HepG2 (cell line): ENCODE data around the gene BOD1L1. TPM values are rescaled to one million over a fixed set of nuclear protein-coding genes. Genes with fewer than 3 reads are reported as not detected.
A peak's percentile ranks its signal among the peaks of the same experiment; 100 is the strongest.

Experiments
- ATAC-seq: fragments of 200-7000 bp; cut with Tn5 transposase; 3 replicates; pipeline ENCODE4 v1.9.1; 2020; ENCODE audit warnings: mild to moderate bottlenecking, moderate library complexity
- BruUV-seq: library from RNA; stranded (reverse); fragments of 400-500 nt; replicated peaks from 2 replicates; lab custom pipeline; 2021; lab: Mats Ljungman, UMichigan
- CTCF ChIA-PET: fragments of 300-600 bp; formaldehyde crosslinking; extraction: SDS; loops from one replicate; lab custom pipeline; 2021; ENCODE audit warnings: low total read pairs, inconsistent platforms, low intra/inter-chr PET ratio; lab: Yijun Ruan, JAX
- POLR2A ChIA-PET: fragments of 350-600 bp; sonication (Branson Sonifier 250); formaldehyde crosslinking; loops from one replicate; lab custom pipeline; 2020; ENCODE audit warnings: antibody characterized with exemption, inconsistent platforms; lab: Yijun Ruan, JAX
- DNase-seq: peaks from one replicate; pipeline ENCODE4 v3.0.0-alpha.2; 2015; ENCODE audit warnings: low spot score
- FAIRE-seq: peaks from 3 replicates; lab custom pipeline; 2011; peaks lifted over from hg19 to GRCh38; lab: Jason Lieb, UNC
- H2AFZ ChIP-seq: one replicate; pipeline ENCODE4 v1.6.1; 2011; ENCODE audit warnings: low read length, inconsistent platforms
- H3K27ac ChIP-seq: fragments of 300-600 bp; 3 replicates; pipeline ENCODE4 v1.8.0; 2011; ENCODE audit warnings: mixed run types, mild to moderate bottlenecking, mixed read lengths, low read length, inconsistent platforms; ENCODE audit not compliant: insufficient read depth; ENCODE audit errors: extremely low read length
- H3K27me3 ChIP-seq, 2 experiments: fragments of 200-600 bp in 1 of 2; 2 replicates in 1 of 2; 3 replicates in 1 of 2; pipeline versions ENCODE4 v1.6.0 to v1.8.0; 2011; ENCODE audit warnings: low read length in 2 of 2, mild to moderate bottlenecking in 2 of 2, moderate library complexity in 2 of 2, inconsistent platforms in 1 of 2; ENCODE audit not compliant: insufficient read depth in 2 of 2, control insufficient read depth in 1 of 2
- H3K36me3 ChIP-seq, 2 experiments: fragments of 200-600 bp in 1 of 2; replicated peaks in 1 of 2; 2 replicates in 1 of 2; 3 replicates in 1 of 2; pipeline versions ENCODE4 v1.5.1 to v1.8.0; 2011; ENCODE audit warnings: low read length in 2 of 2, inconsistent platforms in 1 of 2; ENCODE audit not compliant: insufficient read depth in 2 of 2, control insufficient read depth in 1 of 2
- H3K4me1 ChIP-seq: 2 replicates; pipeline ENCODE4 v1.5.1; 2012; ENCODE audit warnings: low read length, inconsistent platforms; ENCODE audit not compliant: insufficient read depth
- H3K4me2 ChIP-seq: 2 replicates; pipeline ENCODE4 v1.6.0; 2011; ENCODE audit warnings: low read depth, low read length, inconsistent platforms
- H3K4me3 ChIP-seq, 3 experiments: fragments of 200-600 bp in 1 of 3; sonication (generic), shearing (Covaris generic) in 1 of 3; replicated peaks in 1 of 3; 2 replicates each; pipeline ENCODE4 v1.5.1; 2011 to 2016; ENCODE audit warnings: low read length in 3 of 3, inconsistent platforms in 2 of 3, low read depth in 2 of 3, mild to moderate bottlenecking in 2 of 3, control low read depth in 1 of 3, mixed read lengths in 1 of 3; ENCODE audit not compliant: insufficient read depth in 1 of 3
- H3K79me2 ChIP-seq: one replicate; pipeline ENCODE4 v1.6.1; 2011; ENCODE audit warnings: low read length, inconsistent platforms; ENCODE audit not compliant: insufficient read depth
- H3K9ac ChIP-seq: 2 replicates; pipeline ENCODE4 v1.6.0; 2011; ENCODE audit warnings: mild to moderate bottlenecking, low read depth, low read length, inconsistent platforms; ENCODE audit not compliant: insufficient read depth
- H3K9me3 ChIP-seq: 2 replicates; pipeline ENCODE4 v1.5.1; 2012; ENCODE audit warnings: mild to moderate bottlenecking, low read length
- H4K20me1 ChIP-seq: 2 replicates; pipeline ENCODE4 v1.6.0; 2011; ENCODE audit warnings: inconsistent platforms, mild to moderate bottlenecking, low read length, moderate library complexity; ENCODE audit not compliant: insufficient read depth
- ARHGAP35 ChIP-seq: sonication (generic); formaldehyde crosslinking; IDR thresholded peaks from 2 replicates; pipeline ENCODE4 v1.9.0; 2022; ENCODE audit warnings: mild to moderate bottlenecking, inconsistent platforms, moderate library complexity, missing genetic modification reagents, borderline replicate concordance
- BCL6 ChIP-seq: IDR thresholded peaks from 2 replicates; pipeline ENCODE4 v1.6.1; 2016; ENCODE audit warnings: missing genetic modification reagents, missing compliant biosample characterization
- BRF2 ChIP-seq: sonication (generic); formaldehyde crosslinking; IDR thresholded peaks from 2 replicates; pipeline ENCODE4 v1.8.1; 2022; ENCODE audit warnings: mild to moderate bottlenecking, missing genetic modification reagents
- CCDC6 ChIP-seq: sonication (generic); formaldehyde crosslinking; IDR thresholded peaks from 2 replicates; pipeline ENCODE4 v1.8.1; 2022; ENCODE audit warnings: mild to moderate bottlenecking, missing genetic modification reagents, moderate library complexity
- CEBPB ChIP-seq: IDR thresholded peaks from 2 replicates; pipeline ENCODE4 v1.6.1; 2011; ENCODE audit warnings: low read depth, low read length, improper control_type of control experiment, borderline replicate concordance
- CENPT ChIP-seq: sonication (generic); formaldehyde crosslinking; IDR thresholded peaks from 2 replicates; pipeline ENCODE4 v1.8.0; 2022; ENCODE audit warnings: low read depth, mild to moderate bottlenecking, moderate library complexity, missing genetic modification reagents
- FOXK1 ChIP-seq: sonication (generic); formaldehyde crosslinking; IDR thresholded peaks from 2 replicates; pipeline ENCODE4 v1.4.0; 2020; ENCODE audit warnings: low read depth, missing genetic modification reagents, borderline replicate concordance
- KAT7 ChIP-seq: IDR thresholded peaks from 2 replicates; pipeline ENCODE4 v1.6.1; 2018; ENCODE audit warnings: borderline replicate concordance, missing compliant biosample characterization
- KDM3A ChIP-seq: IDR thresholded peaks from 2 replicates; pipeline ENCODE4 v1.6.1; 2018; ENCODE audit warnings: low read depth, missing compliant biosample characterization
- SAFB2 ChIP-seq: sonication (generic); formaldehyde crosslinking; IDR thresholded peaks from 2 replicates; pipeline ENCODE4 v1.5.1; 2020; ENCODE audit warnings: missing genetic modification reagents, low read depth, mild to moderate bottlenecking, borderline replicate concordance
- SMAD9 ChIP-seq: sonication (generic); formaldehyde crosslinking; IDR thresholded peaks from 2 replicates; pipeline ENCODE4 v1.5.1; 2020; ENCODE audit warnings: mild to moderate bottlenecking, missing genetic modification reagents
- TCF7L2 ChIP-seq: IDR thresholded peaks from 2 replicates; pipeline ENCODE4 v1.6.1; 2011; ENCODE audit warnings: mild to moderate bottlenecking, low read depth, low read length, moderate library complexity
- ZBTB20 ChIP-seq: sonication (generic); formaldehyde crosslinking; IDR thresholded peaks from 2 replicates; pipeline ENCODE4 v1.8.1; 2023; ENCODE audit warnings: missing genetic modification reagents, low read depth, mild to moderate bottlenecking, borderline replicate concordance
- ZNF253 ChIP-seq: sonication (generic); formaldehyde crosslinking; IDR thresholded peaks from 2 replicates; pipeline ENCODE4 v1.8.0; 2022; ENCODE audit warnings: mild to moderate bottlenecking, missing genetic modification reagents, borderline replicate concordance
- ZNF510 ChIP-seq: sonication (generic); formaldehyde crosslinking; IDR thresholded peaks from 2 replicates; pipeline ENCODE4 v1.4.0; 2020; ENCODE audit warnings: low read depth, mild to moderate bottlenecking, missing genetic modification reagents
- ZNF557 ChIP-seq: sonication (generic); formaldehyde crosslinking; IDR thresholded peaks from 2 replicates; pipeline ENCODE4 v1.4.0; 2020; ENCODE audit warnings: missing genetic modification reagents
- ZNF703 ChIP-seq: sonication (generic); formaldehyde crosslinking; IDR thresholded peaks from 2 replicates; pipeline ENCODE4 v1.5.1; 2020; ENCODE audit warnings: missing genetic modification reagents, mild to moderate bottlenecking, moderate library complexity, borderline replicate concordance
- ZNF780A ChIP-seq: sonication (generic); formaldehyde crosslinking; IDR thresholded peaks from 2 replicates; pipeline ENCODE4 v1.8.0; 2022; ENCODE audit warnings: mild to moderate bottlenecking, missing genetic modification reagents, moderate library complexity
- WGBS: methylation state at CpG from one replicate; pipeline ENCODE4 v1.1.6; 2017; ENCODE audit warnings: low lambda C conversion rate; 5-methylcytosine and 5-hydroxymethylcytosine counted together
- in situ Hi-C: cut with HindIII; loops from 2 replicates; pipeline ENCODE4 v1.10.0; 2017; ENCODE audit warnings: low pct_unique_long_range_greater_than_20kb; ENCODE audit not compliant: extremely low pct_ligation_motif_present
- intact Hi-C: fragments of 100-400 bp; cut with micrococcal nuclease; formaldehyde crosslinking; loops from one replicate; pipeline ENCODE4 v1.10.0; 2022; ENCODE audit not compliant: unreplicated experiment
- polyA plus RNA-seq, 8 experiments: library from polyadenylated mRNA; depleted of rRNA in 3 of 8; stranded (reverse) in 7 of 8; unstranded in 1 of 8; fragments of >200 nt; fragmentation: Illumina TruSeq in 4 of 8; extraction: Trizol in 4 of 8; gene quantifications; 2 replicates each; pipeline versions ENCODE4 v1.2.1 to v1.2.3, GENCODE V29; 2011 to 2016; ENCODE audit warnings: low read depth in 4 of 8, missing spikeins in 1 of 8, mixed read lengths in 1 of 8; ENCODE audit not compliant: insufficient read depth in 1 of 8
- total RNA-seq, 5 experiments: library from RNA; depleted of rRNA; stranded (reverse); fragments of >200 nt; fragmentation: Illumina TruSeq; extraction: Trizol; gene quantifications; 2 replicates each; pipeline ENCODE4 v1.2.3, GENCODE V29; 2016; ENCODE audit warnings: low read depth in 1 of 5

Gene BOD1L1
- total and polyA plus RNA-seq, 2 of the 13 experiments (the other 11 are each of a cell fraction or from before 2014, with no cell fraction given): 11.7 to 17.9 TPM

DNA sequence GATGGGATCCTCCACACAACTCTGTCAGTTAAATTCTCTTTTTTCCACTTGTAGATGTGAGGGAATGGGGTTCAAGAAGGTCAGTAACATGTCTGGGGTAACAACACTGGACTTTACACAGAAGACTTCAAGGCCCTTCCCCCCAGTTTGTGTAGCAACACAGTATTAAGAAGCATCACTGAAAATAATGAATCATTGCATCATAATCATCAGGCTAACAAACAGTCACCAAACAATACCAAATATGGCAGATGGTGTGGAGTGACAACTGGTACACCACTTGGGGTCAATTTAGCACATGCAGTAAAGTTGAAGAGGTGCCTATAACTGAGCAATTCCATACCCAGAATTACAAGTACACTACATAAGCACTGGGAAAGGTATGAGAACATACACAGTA, 38.6 kb downstream of the BOD1L1 start:
- in situ Hi-C loops: no loop called here
- Histone ChIP-seq H3K4me1 (peaks cover 17% of the 10 kb centered on the region), H3K4me3 (no peak overlapping the region)
- POLR2A ChIA-PET: no interaction called here
- FAIRE-seq: no peak
- TF ChIP-seq SAFB2 (CRISPR knock-in tag): no peak
- peak; percentile 51; the same call in 1 of the 2 replicates for TF ChIP-seq CEBPB
- TF ChIP-seq, all 625 proteins: peak for 1
- BruUV-seq: no TSS peak
- Histone ChIP-seq H4K20me1 (no peaks in the 10 kb centered on the region), H3K4me2 (no peak overlapping the region), H3K36me3 (peaks cover 7 to 34% of the 10 kb centered on the region in 2 experiments), H3K9me3 (no peaks in the 10 kb centered on the region), H2AFZ (no peak overlapping the region), H3K27me3 (no peaks in the 10 kb centered on the region), H3K79me2 (no peaks in the 10 kb centered on the region), H3K9ac (no peak overlapping the region), H3K27ac (no peak overlapping the region)
- ATAC-seq (no peak), DNase-seq (no peak)
- CTCF ChIA-PET: no interaction called here
- intact Hi-C loops: no loop called here

DNA sequence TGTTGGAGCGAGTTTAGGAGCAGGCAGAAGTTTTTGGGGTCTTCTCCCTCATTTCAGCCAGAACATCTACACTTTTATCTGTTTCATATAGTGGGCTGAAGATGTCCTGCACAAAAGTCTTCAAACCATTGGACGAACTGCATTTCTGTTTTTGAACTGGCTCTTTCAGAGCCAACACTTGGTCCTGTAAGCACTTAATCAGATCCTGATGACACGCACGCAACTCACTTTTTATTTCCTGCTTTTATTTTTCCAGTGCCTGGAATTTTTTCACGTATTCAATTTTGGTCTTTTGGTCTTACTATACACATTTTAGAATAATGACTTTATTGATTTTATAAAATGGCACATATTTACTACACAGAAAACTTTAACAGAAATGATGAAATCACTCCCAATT, 43.0 kb downstream of the BOD1L1 start:
- BruUV-seq: no TSS peak
- FAIRE-seq: no peak
- no peaks in the 10 kb centered on the region for H3K79me2 ChIP-seq
- DNase-seq: no peak
- no peaks in the 10 kb centered on the region for H3K9me3 ChIP-seq
- H3K4me2 ChIP-seq: no peak overlapping the region
- 97% methylated on average over 5 of the region's 5 CpGs for WGBS
- H2AFZ ChIP-seq: no peak overlapping the region
- ATAC-seq: no peak
- H3K36me3 ChIP-seq: peaks cover 15 to 54% of the 10 kb centered on the region in 2 experiments
- ChIA-PET CTCF (no interaction called here), POLR2A (no interaction called here)
- H3K27me3 ChIP-seq: no peaks in the 10 kb centered on the region
- H3K27ac ChIP-seq: no peak overlapping the region
- H4K20me1 ChIP-seq: no peaks in the 10 kb centered on the region
- intact Hi-C loops: no loop called here
- in situ Hi-C loops: no loop called here
- H3K4me1 ChIP-seq: no peaks in the 10 kb centered on the region
- no peak for TF ChIP-seq ZNF703 (CRISPR knock-in tag)
- no peak for TF ChIP-seq FOXK1 (CRISPR knock-in tag)
- TF ChIP-seq ZNF253 (CRISPR knock-in tag): no peak
- no peak for TF ChIP-seq KDM3A (CRISPR knock-in tag)
- TF ChIP-seq CCDC6 (CRISPR knock-in tag): no peak
- no peak for TF ChIP-seq BRF2 (CRISPR knock-in tag)
- TF ChIP-seq SMAD9: no peak
- TF ChIP-seq ARHGAP35 (CRISPR knock-in tag): no peak
- no peak for TF ChIP-seq ZNF780A (CRISPR knock-in tag)
- TF ChIP-seq CENPT (CRISPR knock-in tag): no peak
- TF ChIP-seq TCF7L2: no peak
- no peak for TF ChIP-seq KAT7 (CRISPR knock-in tag)
- no peak for TF ChIP-seq ZNF557 (CRISPR knock-in tag)
- no peak for TF ChIP-seq ZBTB20
- no peak for TF ChIP-seq BCL6
- TF ChIP-seq ZNF510 (CRISPR knock-in tag): no peak
- no peak overlapping the region for H3K9ac ChIP-seq
- no peak overlapping the region for H3K4me3 ChIP-seq
